ENCODE data around the gene GPBP1L1.

- no peak for TF ChIP-seq EP300 (IDR thresholded peaks at IDR 0.05)
- TF ChIP-seq CTCF (IDR thresholded peaks at IDR 0.05), result no peak
Observed at GRCh38 chr1:45730780-45731319, 44.5 kb upstream of the GPBP1L1 start.

Data from ovary (tissue), 3 donors.